ENCODE data around the gene KIAA0586. TPM values are rescaled to one million over a fixed set of nuclear protein-coding genes. Genes with fewer than 3 reads are reported as not detected.

KIAA0586 gene
- total RNA-seq, 4 donors from 2014 or later: 10.8 to 17.1 (median 13.9) TPM

DNA sequence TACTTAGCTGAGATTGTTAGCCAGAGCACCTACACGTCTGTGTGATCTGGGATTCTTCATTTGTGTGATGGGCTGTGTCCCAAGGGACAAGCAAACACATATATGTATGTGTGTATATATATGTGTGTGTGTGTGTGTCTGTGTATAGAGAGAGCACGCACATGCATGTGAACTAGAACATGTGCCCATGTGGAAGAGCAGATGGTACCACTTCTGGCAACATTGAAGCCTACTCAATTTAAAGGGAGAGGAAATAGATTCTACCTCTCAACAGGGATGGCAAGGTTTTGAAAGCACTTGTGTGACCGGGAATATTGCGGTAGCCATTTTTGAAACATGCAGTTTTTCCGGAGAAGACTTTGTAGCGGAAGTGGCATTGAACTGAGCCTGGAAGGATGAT is 30.4 kb upstream of the KIAA0586 start:
- no peak overlapping the region for H3K27ac ChIP-seq (replicated peaks in 1 of 4)
- H3K4me3 ChIP-seq: no peak overlapping the region
- intact Hi-C loops (cut with DNase I): no loop called here
- TF ChIP-seq POLR2A (IDR thresholded peaks at IDR 0.05; ENCODE audit: low read depth) (no peak), POLR2AphosphoS5 (IDR thresholded peaks at IDR 0.05) (no peak), EP300 (IDR thresholded peaks at IDR 0.05) (no peak)
- TF ChIP-seq, protein P1, sequence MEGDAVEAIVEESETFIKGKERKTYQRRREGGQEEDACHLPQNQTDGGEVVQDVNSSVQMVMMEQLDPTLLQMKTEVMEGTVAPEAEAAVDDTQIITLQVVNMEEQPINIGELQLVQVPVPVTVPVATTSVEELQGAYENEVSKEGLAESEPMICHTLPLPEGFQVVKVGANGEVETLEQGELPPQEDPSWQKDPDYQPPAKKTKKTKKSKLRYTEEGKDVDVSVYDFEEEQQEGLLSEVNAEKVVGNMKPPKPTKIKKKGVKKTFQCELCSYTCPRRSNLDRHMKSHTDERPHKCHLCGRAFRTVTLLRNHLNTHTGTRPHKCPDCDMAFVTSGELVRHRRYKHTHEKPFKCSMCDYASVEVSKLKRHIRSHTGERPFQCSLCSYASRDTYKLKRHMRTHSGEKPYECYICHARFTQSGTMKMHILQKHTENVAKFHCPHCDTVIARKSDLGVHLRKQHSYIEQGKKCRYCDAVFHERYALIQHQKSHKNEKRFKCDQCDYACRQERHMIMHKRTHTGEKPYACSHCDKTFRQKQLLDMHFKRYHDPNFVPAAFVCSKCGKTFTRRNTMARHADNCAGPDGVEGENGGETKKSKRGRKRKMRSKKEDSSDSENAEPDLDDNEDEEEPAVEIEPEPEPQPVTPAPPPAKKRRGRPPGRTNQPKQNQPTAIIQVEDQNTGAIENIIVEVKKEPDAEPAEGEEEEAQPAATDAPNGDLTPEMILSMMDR (IDR thresholded peaks at IDR 0.05): no peak
- no peaks in the 10 kb centered on the region for H3K27me3 ChIP-seq
- DNase-seq (ENCODE audit: extremely low spot score): no peak
- H3K4me1 ChIP-seq: peaks cover 4 to 17% (median 15%) of the 10 kb centered on the region in 4 donors
- 97% methylated on average over 6 of the region's 6 CpGs for WGBS
- no peaks in the 10 kb centered on the region for H3K36me3 ChIP-seq
- H3K9me3 ChIP-seq: no peaks in the 10 kb centered on the region

DNA sequence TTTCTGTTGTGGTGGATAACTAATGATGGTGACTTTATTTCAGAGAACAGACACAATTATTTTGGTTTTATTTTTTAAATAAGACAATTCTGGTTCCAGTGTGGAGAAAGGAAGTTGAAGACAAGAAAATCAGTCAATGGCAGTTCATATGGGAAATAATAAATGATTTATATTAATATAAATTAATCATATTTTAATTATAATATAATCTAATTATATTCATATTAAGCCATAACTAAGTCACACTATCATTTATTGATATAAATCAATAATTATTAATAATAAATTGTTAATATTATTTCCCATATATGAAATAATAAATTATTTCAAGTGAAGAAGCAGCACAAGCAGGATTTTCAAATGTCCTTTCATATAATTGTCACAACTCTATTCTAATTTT is 29.0 kb upstream of the KIAA0586 start:
- Histone ChIP-seq H3K4me3 (no peak overlapping the region), H3K9me3 (no peaks in the 10 kb centered on the region), H3K36me3 (no peaks in the 10 kb centered on the region), H3K27me3 (no peaks in the 10 kb centered on the region), H3K27ac (replicated peaks in 1 of 4) (no peak overlapping the region), H3K4me1 (peaks cover 4 to 17% (median 15%) of the 10 kb centered on the region in 4 donors)
- TF ChIP-seq EP300 (IDR thresholded peaks at IDR 0.05) (no peak), POLR2AphosphoS5 (IDR thresholded peaks at IDR 0.05) (no peak), POLR2A (IDR thresholded peaks at IDR 0.05; ENCODE audit: low read depth) (no peak)
- TF ChIP-seq, protein P1 (IDR thresholded peaks at IDR 0.05): no peak
- intact Hi-C loops (cut with DNase I): no loop called here
- DNase-seq (ENCODE audit: extremely low spot score): no peak

DNA sequence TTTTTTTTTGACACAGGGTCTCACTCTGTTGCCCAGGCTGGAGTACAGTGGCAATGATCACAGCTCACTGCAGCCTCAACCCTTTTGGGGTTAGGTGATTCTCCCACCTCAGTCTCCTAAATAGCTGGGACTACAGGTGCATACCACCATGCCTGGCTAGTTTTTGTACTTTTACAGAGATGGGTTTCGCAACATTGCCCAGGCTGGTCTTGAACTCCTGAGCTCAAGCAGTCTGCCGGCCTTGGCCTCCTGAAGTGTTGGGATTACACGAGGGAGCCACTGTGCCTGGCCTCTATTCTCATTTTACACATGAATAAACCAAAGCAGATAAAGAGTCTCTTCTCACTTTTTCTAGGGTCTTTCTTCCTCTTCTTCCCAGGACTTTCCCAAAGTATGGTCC is 28.6 kb upstream of the KIAA0586 start:
- TF ChIP-seq, protein P1 (IDR thresholded peaks at IDR 0.05): no peak
- intact Hi-C loops (cut with DNase I): no loop called here
- 94% methylated on average over 3 of the region's 3 CpGs for WGBS

DNA sequence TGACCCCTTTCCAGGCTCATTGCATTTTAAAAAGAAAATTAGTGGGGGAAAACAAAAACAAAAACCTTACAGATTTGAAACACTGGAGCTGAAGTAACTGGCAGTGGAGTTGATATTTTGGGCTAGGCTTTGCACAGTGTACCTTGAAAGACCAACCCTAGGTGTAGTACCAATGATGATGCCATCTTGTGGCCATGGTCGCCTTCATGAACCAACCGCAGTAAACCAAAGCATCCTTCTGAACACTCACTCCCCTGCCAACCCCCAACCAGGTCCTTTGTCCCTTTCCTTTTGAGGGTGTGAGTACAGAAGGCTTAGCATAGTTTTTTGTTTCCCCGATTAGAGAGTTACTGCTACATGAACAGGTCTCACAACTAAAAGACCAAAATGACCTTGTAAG is 25.9 kb upstream of the KIAA0586 start:
- H3K9me3 ChIP-seq: no peaks in the 10 kb centered on the region
- no peak for TF ChIP-seq EP300 (IDR thresholded peaks at IDR 0.05)
- TF ChIP-seq, protein P1 (IDR thresholded peaks at IDR 0.05): no peak
- TF ChIP-seq POLR2AphosphoS5 (IDR thresholded peaks at IDR 0.05): no peak
- TF ChIP-seq POLR2A (IDR thresholded peaks at IDR 0.05; ENCODE audit: low read depth): no peak
- H3K27ac ChIP-seq (replicated peaks in 1 of 4): no peak overlapping the region
- H3K36me3 ChIP-seq: no peaks in the 10 kb centered on the region
- intact Hi-C loops (cut with DNase I): no loop called here
- H3K27me3 ChIP-seq: no peaks in the 10 kb centered on the region
- H3K4me3 ChIP-seq: no peak overlapping the region
- 95% methylated on average over 3 of the region's 3 CpGs for WGBS
- peaks cover 0 to 3% (median 3%) of the 10 kb centered on the region in 4 donors for H3K4me1 ChIP-seq
- no peak for DNase-seq (ENCODE audit: extremely low spot score)

More for the DNA sequence above, 28.6 kb upstream of the KIAA0586 start:
- Histone ChIP-seq H3K4me3 (no peak overlapping the region), H3K27ac (replicated peaks in 1 of 4) (no peak overlapping the region), H3K4me1 (peaks cover 4 to 17% (median 15%) of the 10 kb centered on the region in 4 donors), H3K36me3 (no peaks in the 10 kb centered on the region), H3K9me3 (no peaks in the 10 kb centered on the region), H3K27me3 (no peaks in the 10 kb centered on the region)
- DNase-seq (ENCODE audit: extremely low spot score): no peak

DNA sequence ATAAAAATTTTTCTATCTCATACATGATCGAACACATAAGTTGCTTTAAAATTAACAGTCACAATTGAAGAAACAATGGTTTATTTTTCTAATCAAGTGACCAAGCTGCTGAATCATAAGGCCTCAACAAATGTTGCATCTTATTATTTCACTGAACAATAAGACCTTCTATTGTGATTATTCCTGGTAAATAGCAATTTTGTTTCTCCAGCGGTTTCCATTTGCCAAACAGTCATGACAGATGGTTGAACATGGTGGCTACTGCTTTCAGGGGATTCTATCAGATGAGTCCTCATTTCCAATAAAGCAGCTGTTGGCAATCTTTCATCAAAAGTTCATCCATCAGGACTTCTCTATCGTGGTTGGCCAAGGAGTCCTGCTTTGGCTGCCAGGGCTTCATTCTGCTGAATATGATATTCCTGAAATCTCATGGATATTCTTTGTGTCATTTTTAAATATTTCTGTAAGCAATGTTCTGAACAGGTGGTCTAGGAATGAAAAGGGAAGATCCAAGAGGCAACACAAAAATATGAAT is 18.8 kb upstream of the KIAA0586 start:
- DNase-seq (ENCODE audit: extremely low spot score): no peak
- Histone ChIP-seq H3K36me3 (peaks cover 34 to 60% (median 49%) of the 10 kb centered on the region in 4 donors), H3K27me3 (no peaks in the 10 kb centered on the region), H3K9me3 (no peaks in the 10 kb centered on the region), H3K27ac (replicated peaks in 1 of 4) (no peak overlapping the region), H3K4me3 (no peak overlapping the region), H3K4me1 (no peaks in the 10 kb centered on the region)
- intact Hi-C loops (cut with DNase I): no loop called here
- TF ChIP-seq POLR2A (IDR thresholded peaks at IDR 0.05; ENCODE audit: low read depth) (no peak), EP300 (IDR thresholded peaks at IDR 0.05) (no peak), POLR2AphosphoS5 (IDR thresholded peaks at IDR 0.05) (no peak)
- TF ChIP-seq, protein P1 (IDR thresholded peaks at IDR 0.05): no peak
- 91% methylated on average over 3 of the region's 3 CpGs for WGBS
